Medulla oblongata (tissue), 1 donor: ENCODE measurements around the gene EVA1B.

Experiments
- DNase-seq: peaks from one replicate; pipeline ENCODE4 v3.0.0-alpha.2; 2015; ENCODE audit errors: extremely low spot score

Gene EVA1B

GRCh38 chr1:36346741-36347370 lies 23.4 kb upstream of the EVA1B start:
- DNase-seq: no peak

GRCh38 chr1:36345353-36345752 lies 21.9 kb upstream of the EVA1B start:
- DNase-seq: no peak

GRCh38 chr1:36344395-36344680 lies 20.9 kb upstream of the EVA1B start:
- no peak for DNase-seq

- no peak for DNase-seq
Measured at GRCh38 chr1:36343651-36344394, 20.4 kb upstream of the EVA1B start.

GRCh38 chr1:36342426-36343185 lies 19.2 kb upstream of the EVA1B start:
- DNase-seq: peak; percentile 60

GRCh38 chr1:36341626-36342320 lies 18.3 kb upstream of the EVA1B start:
- DNase-seq: no peak

- DNase-seq: no peak
Measured at GRCh38 chr1:36339615-36340014, 16.2 kb upstream of the EVA1B start.

- DNase-seq: no peak
Measured at GRCh38 chr1:36339215-36339614, 15.8 kb upstream of the EVA1B start.

GRCh38 chr1:36337830-36338229 lies 14.4 kb upstream of the EVA1B start:
- no peak for DNase-seq

- no peak for DNase-seq
Measured at GRCh38 chr1:36330940-36331339, 7.5 kb upstream of the EVA1B start.

GRCh38 chr1:36329817-36330216 lies 6.4 kb upstream of the EVA1B start:
- DNase-seq: no peak

GRCh38 chr1:36328713-36329112 lies 5.3 kb upstream of the EVA1B start:
- DNase-seq: peak; percentile 40

- DNase-seq: no peak
Measured at GRCh38 chr1:36328088-36328480, 4.6 kb upstream of the EVA1B start.

GRCh38 chr1:36327421-36328087 lies 4.1 kb upstream of the EVA1B start:
- no peak for DNase-seq

GRCh38 chr1:36326499-36326898 lies 3.1 kb upstream of the EVA1B start:
- no peak for DNase-seq

GRCh38 chr1:36324353-36324703 lies 883 bp upstream of the EVA1B start:
- no peak for DNase-seq

GRCh38 chr1:36322786-36323635 lies 434 bp downstream of the EVA1B start:
- DNase-seq: no peak

GRCh38 chr1:36322041-36322785 lies 1.2 kb downstream of the EVA1B start:
- no peak for DNase-seq

GRCh38 chr1:36321119-36321951 lies 2.1 kb downstream of the EVA1B start:
- no peak for DNase-seq

- DNase-seq: no peak
Measured at GRCh38 chr1:36320767-36321118, 2.7 kb downstream of the EVA1B start.
